ENCODE results near the gene ABCC1.

The ABCC1 gene

GRCh38 chr16:15983898-15984297 lies 34.5 kb downstream of the ABCC1 start:
- Histone ChIP-seq H3K79me2 (ENCODE audit: insufficient read depth, low read length) (peaks cover 95% of the 10 kb centered on the region), H3K9me3 (ENCODE audit: insufficient read depth, low read depth, low read length) (peaks cover 7% of the 10 kb centered on the region; the same call in 1 of the 2 replicates), H4K20me1 (ENCODE audit: insufficient read depth, low read length, poor library complexity, severe bottlenecking) (peaks cover 27% of the 10 kb centered on the region), H3F3A (ENCODE audit: low read depth) (no peaks in the 10 kb centered on the region), H3K27me3 (ENCODE audit: insufficient read depth, low read length, poor library complexity, severe bottlenecking) (no peaks in the 10 kb centered on the region), H3K9ac (ENCODE audit: low read depth, low read length, poor library complexity, severe bottlenecking) (no peak overlapping the region), H3K4me1 (ENCODE audit: insufficient read depth, low read length, poor library complexity, severe bottlenecking) (peaks cover 9% of the 10 kb centered on the region), H3K9me2 (replicated peaks; ENCODE audit: low read depth, low read length) (no peaks in the 10 kb centered on the region), H3K4me3 (ENCODE audit: low read length, poor library complexity, severe bottlenecking) (no peak overlapping the region), H3K4me2 (ENCODE audit: low read depth, low read length, poor library complexity, severe bottlenecking) (no peak overlapping the region), H2AFZ (ENCODE audit: low read length) (no peak overlapping the region), H3K36me3 (ENCODE audit: insufficient read depth, low read length) (peaks cover 8% of the 10 kb centered on the region; the same call in 1 of the 2 replicates)
- TF ChIP-seq EZH2phosphoT487 (IDR thresholded peaks at IDR 0.05; ENCODE audit: borderline replicate concordance) (no peak), CTCF (conservative IDR thresholded peaks at IDR 0.05; ENCODE audit: low read length) (no peak)

- TF ChIP-seq EZH2phosphoT487 (IDR thresholded peaks at IDR 0.05; ENCODE audit: borderline replicate concordance) (no peak), CTCF (conservative IDR thresholded peaks at IDR 0.05; ENCODE audit: low read length) (no peak)
- Histone ChIP-seq H3K27me3 (ENCODE audit: insufficient read depth, low read length, poor library complexity, severe bottlenecking) (no peaks in the 10 kb centered on the region), H2AFZ (ENCODE audit: low read length) (no peak overlapping the region), H3K9me3 (ENCODE audit: insufficient read depth, low read depth, low read length) (peaks cover 7% of the 10 kb centered on the region; the same call in 1 of the 2 replicates), H3K4me2 (ENCODE audit: low read depth, low read length, poor library complexity, severe bottlenecking) (no peak overlapping the region), H3K79me2 (ENCODE audit: insufficient read depth, low read length) (peaks cover 98% of the 10 kb centered on the region), H4K20me1 (ENCODE audit: insufficient read depth, low read length, poor library complexity, severe bottlenecking) (peaks cover 33% of the 10 kb centered on the region), H3K4me3 (ENCODE audit: low read length, poor library complexity, severe bottlenecking) (no peak overlapping the region), H3K36me3 (ENCODE audit: insufficient read depth, low read length) (no peaks in the 10 kb centered on the region), H3K9me2 (replicated peaks; ENCODE audit: low read depth, low read length) (no peaks in the 10 kb centered on the region), H3F3A (ENCODE audit: low read depth) (no peaks in the 10 kb centered on the region), H3K4me1 (ENCODE audit: insufficient read depth, low read length, poor library complexity, severe bottlenecking) (peaks cover 9% of the 10 kb centered on the region), H3K9ac (ENCODE audit: low read depth, low read length, poor library complexity, severe bottlenecking) (no peak overlapping the region)
Measured at GRCh38 chr16:15985144-15985543, 35.7 kb downstream of the ABCC1 start.

- Histone ChIP-seq H3K4me2 (ENCODE audit: low read depth, low read length, poor library complexity, severe bottlenecking) (no peak overlapping the region), H2AFZ (ENCODE audit: low read length) (no peak overlapping the region), H3K79me2 (ENCODE audit: insufficient read depth, low read length) (peaks cover 98% of the 10 kb centered on the region), H4K20me1 (ENCODE audit: insufficient read depth, low read length, poor library complexity, severe bottlenecking) (peaks cover 33% of the 10 kb centered on the region), H3K27me3 (ENCODE audit: insufficient read depth, low read length, poor library complexity, severe bottlenecking) (no peaks in the 10 kb centered on the region), H3K4me3 (ENCODE audit: low read length, poor library complexity, severe bottlenecking) (no peak overlapping the region), H3K9me2 (replicated peaks; ENCODE audit: low read depth, low read length) (no peaks in the 10 kb centered on the region), H3K36me3 (ENCODE audit: insufficient read depth, low read length) (no peaks in the 10 kb centered on the region), H3K9ac (ENCODE audit: low read depth, low read length, poor library complexity, severe bottlenecking) (no peak overlapping the region), H3K9me3 (ENCODE audit: insufficient read depth, low read depth, low read length) (peaks cover 7% of the 10 kb centered on the region; the same call in 1 of the 2 replicates), H3K4me1 (ENCODE audit: insufficient read depth, low read length, poor library complexity, severe bottlenecking) (peaks cover 9% of the 10 kb centered on the region), H3F3A (ENCODE audit: low read depth) (no peaks in the 10 kb centered on the region)
- TF ChIP-seq CTCF (conservative IDR thresholded peaks at IDR 0.05; ENCODE audit: low read length) (no peak), EZH2phosphoT487 (IDR thresholded peaks at IDR 0.05; ENCODE audit: borderline replicate concordance) (no peak)
Measured at GRCh38 chr16:15986261-15986660, 36.8 kb downstream of the ABCC1 start.

Data from Loucy (cell line).